Measurements from ENCODE around the gene SP100. TPM values are rescaled to one million over a fixed set of nuclear protein-coding genes. Genes with fewer than 3 reads are reported as not detected.

Gene SP100
- total and polyA plus RNA-seq, 2 of the 13 experiments (the other 11 are each of a cell fraction or from before 2014, with no cell fraction given) = 12.6 to 16.5 TPM

DNA sequence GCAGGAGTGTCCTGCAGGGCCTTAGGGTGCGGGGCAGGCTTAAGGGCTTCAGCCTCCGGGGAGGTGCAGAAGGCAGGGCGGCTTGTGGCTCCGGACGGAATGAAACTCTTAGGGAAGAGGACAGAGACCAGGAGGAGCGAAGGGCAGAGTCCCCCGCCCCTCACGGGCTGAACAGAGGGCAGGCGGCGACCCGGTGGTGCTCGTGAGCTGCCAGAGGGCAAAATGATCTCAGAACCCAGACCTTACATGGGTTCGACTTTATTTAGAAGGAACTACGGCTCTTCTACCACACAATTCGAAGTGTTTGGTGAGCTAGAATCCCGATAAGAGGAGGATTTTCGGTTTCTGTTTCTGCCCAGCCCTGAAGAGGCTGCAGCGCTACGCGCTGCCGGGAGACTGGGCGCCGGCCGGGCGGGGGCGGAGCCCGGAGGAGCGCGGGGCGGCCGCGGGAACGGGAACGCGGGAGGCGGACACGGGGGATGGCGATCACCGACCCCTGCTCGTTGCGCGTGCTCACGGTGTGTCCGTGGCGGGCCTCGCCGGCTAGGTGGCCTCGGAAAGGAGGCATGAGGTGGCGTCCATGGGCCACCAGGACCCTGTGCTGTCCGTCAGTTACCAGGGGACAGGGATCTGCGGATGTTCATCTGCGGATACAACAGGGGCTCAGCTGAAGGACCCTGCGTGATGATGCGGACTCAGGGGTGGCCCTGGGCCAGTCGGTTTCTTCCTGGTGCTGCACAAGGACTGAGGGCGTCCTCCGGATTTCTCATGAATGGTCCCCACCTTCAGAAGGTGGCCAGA, 4.2 kb upstream of the SP100 start (continued):
- TF ChIP-seq, protein P1, sequence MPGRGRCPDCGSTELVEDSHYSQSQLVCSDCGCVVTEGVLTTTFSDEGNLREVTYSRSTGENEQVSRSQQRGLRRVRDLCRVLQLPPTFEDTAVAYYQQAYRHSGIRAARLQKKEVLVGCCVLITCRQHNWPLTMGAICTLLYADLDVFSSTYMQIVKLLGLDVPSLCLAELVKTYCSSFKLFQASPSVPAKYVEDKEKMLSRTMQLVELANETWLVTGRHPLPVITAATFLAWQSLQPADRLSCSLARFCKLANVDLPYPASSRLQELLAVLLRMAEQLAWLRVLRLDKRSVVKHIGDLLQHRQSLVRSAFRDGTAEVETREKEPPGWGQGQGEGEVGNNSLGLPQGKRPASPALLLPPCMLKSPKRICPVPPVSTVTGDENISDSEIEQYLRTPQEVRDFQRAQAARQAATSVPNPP (CRISPR knock-in tag; IDR thresholded peaks at IDR 0.05) = no peak
- no peak; the same call in 1 of the 2 replicates for TF ChIP-seq ZMYM3 (CRISPR knock-in tag; IDR thresholded peaks at IDR 0.05)
- TF ChIP-seq ZNF547 (CRISPR knock-in tag; IDR thresholded peaks at IDR 0.05) = peak; percentile 71; the same call in 1 of the 2 replicates
- no peak for TF ChIP-seq JARID2 (CRISPR knock-in tag; IDR thresholded peaks at IDR 0.05; ENCODE audit: insufficient replicate concordance)
- TF ChIP-seq JUND (CRISPR knock-in tag; IDR thresholded peaks at IDR 0.05) = no peak
- TF ChIP-seq, protein P2, sequence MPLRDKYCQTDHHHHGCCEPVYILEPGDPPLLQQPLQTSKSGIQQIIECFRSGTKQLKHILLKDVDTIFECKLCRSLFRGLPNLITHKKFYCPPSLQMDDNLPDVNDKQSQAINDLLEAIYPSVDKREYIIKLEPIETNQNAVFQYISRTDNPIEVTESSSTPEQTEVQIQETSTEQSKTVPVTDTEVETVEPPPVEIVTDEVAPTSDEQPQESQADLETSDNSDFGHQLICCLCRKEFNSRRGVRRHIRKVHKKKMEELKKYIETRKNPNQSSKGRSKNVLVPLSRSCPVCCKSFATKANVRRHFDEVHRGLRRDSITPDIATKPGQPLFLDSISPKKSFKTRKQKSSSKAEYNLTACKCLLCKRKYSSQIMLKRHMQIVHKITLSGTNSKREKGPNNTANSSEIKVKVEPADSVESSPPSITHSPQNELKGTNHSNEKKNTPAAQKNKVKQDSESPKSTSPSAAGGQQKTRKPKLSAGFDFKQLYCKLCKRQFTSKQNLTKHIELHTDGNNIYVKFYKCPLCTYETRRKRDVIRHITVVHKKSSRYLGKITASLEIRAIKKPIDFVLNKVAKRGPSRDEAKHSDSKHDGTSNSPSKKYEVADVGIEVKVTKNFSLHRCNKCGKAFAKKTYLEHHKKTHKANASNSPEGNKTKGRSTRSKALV (CRISPR knock-in tag; IDR thresholded peaks at IDR 0.05) = peak; percentile 80
- peak; percentile 25; the same call in 1 of the 2 replicates for TF ChIP-seq SP5 (CRISPR knock-in tag; IDR thresholded peaks at IDR 0.05; ENCODE audit: borderline replicate concordance, low read depth)
- no peak for TF ChIP-seq ELF3 (CRISPR knock-in tag; IDR thresholded peaks at IDR 0.05)
- TF ChIP-seq ZNF761 (CRISPR knock-in tag; conservative IDR thresholded peaks at IDR 0.05) = no peak
- TF ChIP-seq, protein P3, sequence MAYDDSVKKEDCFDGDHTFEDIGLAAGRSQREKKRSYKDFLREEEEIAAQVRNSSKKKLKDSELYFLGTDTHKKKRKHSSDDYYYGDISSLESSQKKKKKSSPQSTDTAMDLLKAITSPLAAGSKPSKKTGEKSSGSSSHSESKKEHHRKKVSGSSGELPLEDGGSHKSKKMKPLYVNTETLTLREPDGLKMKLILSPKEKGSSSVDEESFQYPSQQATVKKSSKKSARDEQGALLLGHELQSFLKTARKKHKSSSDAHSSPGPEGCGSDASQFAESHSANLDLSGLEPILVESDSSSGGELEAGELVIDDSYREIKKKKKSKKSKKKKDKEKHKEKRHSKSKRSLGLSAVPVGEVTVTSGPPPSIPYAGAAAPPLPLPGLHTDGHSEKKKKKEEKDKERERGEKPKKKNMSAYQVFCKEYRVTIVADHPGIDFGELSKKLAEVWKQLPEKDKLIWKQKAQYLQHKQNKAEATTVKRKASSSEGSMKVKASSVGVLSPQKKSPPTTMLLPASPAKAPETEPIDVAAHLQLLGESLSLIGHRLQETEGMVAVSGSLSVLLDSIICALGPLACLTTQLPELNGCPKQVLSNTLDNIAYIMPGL (CRISPR knock-in tag; IDR thresholded peaks at IDR 0.05; ENCODE audit: borderline replicate concordance in 1 of 2, low read depth in 1 of 2) = peak in 1 of 2 experiments; percentile 71; a peak in 3 of 4 replicates
- TF ChIP-seq ZNF33B (CRISPR knock-in tag; IDR thresholded peaks at IDR 0.05) = no peak
- TF ChIP-seq, protein P4, sequence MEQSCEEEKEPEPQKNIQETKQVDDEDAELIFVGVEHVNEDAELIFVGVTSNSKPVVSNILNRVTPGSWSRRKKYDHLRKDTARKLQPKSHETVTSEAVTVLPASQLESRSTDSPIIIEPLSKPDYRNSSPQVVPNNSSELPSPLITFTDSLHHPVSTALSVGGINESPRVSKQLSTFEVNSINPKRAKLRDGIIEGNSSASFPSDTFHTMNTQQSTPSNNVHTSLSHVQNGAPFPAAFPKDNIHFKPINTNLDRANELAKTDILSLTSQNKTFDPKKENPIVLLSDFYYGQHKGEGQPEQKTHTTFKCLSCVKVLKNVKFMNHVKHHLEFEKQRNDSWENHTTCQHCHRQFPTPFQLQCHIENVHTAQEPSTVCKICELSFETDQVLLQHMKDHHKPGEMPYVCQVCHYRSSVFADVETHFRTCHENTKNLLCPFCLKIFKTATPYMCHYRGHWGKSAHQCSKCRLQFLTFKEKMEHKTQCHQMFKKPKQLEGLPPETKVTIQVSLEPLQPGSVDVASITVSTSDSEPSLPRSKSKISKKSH (CRISPR knock-in tag; IDR thresholded peaks at IDR 0.05; ENCODE audit: borderline replicate concordance) = no peak
- no peak for TF ChIP-seq ZNF564 (CRISPR knock-in tag; IDR thresholded peaks at IDR 0.05)
- no peak for TF ChIP-seq MIXL1 (CRISPR knock-in tag; IDR thresholded peaks at IDR 0.05)
- TF ChIP-seq SNRNP70 (IDR thresholded peaks at IDR 0.05; ENCODE audit: low read depth, low read length) = no peak
- TF ChIP-seq, protein P5, sequence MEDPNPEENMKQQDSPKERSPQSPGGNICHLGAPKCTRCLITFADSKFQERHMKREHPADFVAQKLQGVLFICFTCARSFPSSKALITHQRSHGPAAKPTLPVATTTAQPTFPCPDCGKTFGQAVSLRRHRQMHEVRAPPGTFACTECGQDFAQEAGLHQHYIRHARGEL (CRISPR knock-in tag; IDR thresholded peaks at IDR 0.05) = 0 out of 2 replicates have a peak, but pooled peaks have one; percentile 63
- no peak for TF ChIP-seq ZNF781 (CRISPR knock-in tag; IDR thresholded peaks at IDR 0.05; ENCODE audit: borderline replicate concordance, not compliant biosample characterization)
- no peak for TF ChIP-seq ESRRA (CRISPR knock-in tag; IDR thresholded peaks at IDR 0.05; ENCODE audit: low read depth)
- TF ChIP-seq ZNF773 (CRISPR knock-in tag; IDR thresholded peaks at IDR 0.05; ENCODE audit: borderline replicate concordance) = peak; percentile 69; the same call in 1 of the 2 replicates
- TF ChIP-seq DNMT3B (CRISPR knock-in tag; conservative IDR thresholded peaks at IDR 0.05) = no peak
- peak; percentile 12 for TF ChIP-seq SKI (IDR thresholded peaks at IDR 0.05; ENCODE audit: partially characterized antibody)
- TF ChIP-seq ZNF543 (CRISPR knock-in tag; IDR thresholded peaks at IDR 0.05) = peak; percentile 93; the same call in 1 of the 2 replicates
- peak; percentile 61 for TF ChIP-seq MEIS2 (CRISPR knock-in tag; IDR thresholded peaks at IDR 0.05)

Measured in HepG2 (cell line).